Measurements from ENCODE around the gene MAGI2. TPM values are rescaled to one million over a fixed set of nuclear protein-coding genes. Genes with fewer than 3 reads are reported as not detected.

Gene MAGI2
- polyA plus RNA-seq, 3 donors = 0.03 to 0.11 TPM; not detected in 1

DNA sequence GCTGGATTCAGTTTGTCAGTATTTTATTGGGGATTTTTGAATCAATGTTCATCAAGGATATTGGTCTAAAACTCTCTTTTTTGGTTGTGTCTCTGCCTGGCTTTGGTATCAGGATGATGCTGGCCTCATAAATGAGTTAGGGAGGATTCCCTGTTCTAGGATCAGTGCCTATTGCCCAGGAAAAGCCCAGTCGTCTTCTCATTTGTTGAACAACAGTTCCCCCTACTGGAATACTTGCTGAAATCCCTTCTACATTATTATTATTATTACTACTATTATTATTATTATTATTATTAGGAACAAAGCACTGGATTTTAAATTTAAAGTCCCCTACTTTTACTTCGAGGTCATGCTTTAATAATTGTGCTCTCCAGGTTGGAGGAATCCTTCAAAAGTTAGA, 528.9 kb downstream of the MAGI2 start:
- Histone ChIP-seq H2AFZ (ENCODE audit: insufficient read depth, low read depth, low read length, poor library complexity, severe bottlenecking) (no peak overlapping the region), H3K79me2 (ENCODE audit: insufficient read depth, low read length) (no peaks in the 10 kb centered on the region), H4K20me1 (ENCODE audit: insufficient read depth, low read length) (no peaks in the 10 kb centered on the region), H3K4me1 (ENCODE audit: control insufficient read depth in 1 of 2, insufficient read depth in 2 of 2, low read length in 2 of 2) (no peaks in the 10 kb centered on the region), H3K4me3 (replicated peaks in 1 of 3; ENCODE audit: low read depth in 2 of 3, low read length in 3 of 3) (no peak overlapping the region), H3K4me2 (replicated peaks; ENCODE audit: extremely low read depth, low read length, poor library complexity, severe bottlenecking) (no peak overlapping the region), H3K27me3 (ENCODE audit: control insufficient read depth in 2 of 2, insufficient read depth in 2 of 2, low read length in 2 of 2) (no peaks in the 10 kb centered on the region), H3K9ac (ENCODE audit: insufficient read depth, low read length, poor library complexity, severe bottlenecking) (no peak overlapping the region), H3K9me3 (replicated peaks in 1 of 2; ENCODE audit: control insufficient read depth in 1 of 2, insufficient read depth in 1 of 2, low read length in 2 of 2) (no peaks in the 10 kb centered on the region), H3K27ac (ENCODE audit: low read depth in 1 of 2, low read length in 2 of 2) (no peak overlapping the region), H3K36me3 (replicated peaks in 1 of 2; ENCODE audit: control insufficient read depth in 1 of 2, insufficient read depth in 2 of 2, low read length in 2 of 2) (no peaks in the 10 kb centered on the region)
- no peak for DNase-seq
- Mint-ChIP-seq H3K36me3 (no peaks in the 10 kb centered on the region), H3K9me3 (peaks cover 0 to 3% (median 0%) of the 10 kb centered on the region in 7 donors), H3K27me3 (ENCODE audit: low read depth in 3 of 3) (peaks cover 0 to 2% (median 0%) of the 10 kb centered on the region in 3 donors), H3K4me3 (no peak overlapping the region), H3K27ac (no peak overlapping the region), H3K4me1 (no peaks in the 10 kb centered on the region)
- no CpG with 5 or more reads among the region's 2 CpGs for WGBS (ENCODE audit: insufficient coverage)
- intact Hi-C loops (cut with micrococcal nuclease) = no loop called here
- TF ChIP-seq CTCF (IDR thresholded peaks at IDR 0.05) = no peak

DNA sequence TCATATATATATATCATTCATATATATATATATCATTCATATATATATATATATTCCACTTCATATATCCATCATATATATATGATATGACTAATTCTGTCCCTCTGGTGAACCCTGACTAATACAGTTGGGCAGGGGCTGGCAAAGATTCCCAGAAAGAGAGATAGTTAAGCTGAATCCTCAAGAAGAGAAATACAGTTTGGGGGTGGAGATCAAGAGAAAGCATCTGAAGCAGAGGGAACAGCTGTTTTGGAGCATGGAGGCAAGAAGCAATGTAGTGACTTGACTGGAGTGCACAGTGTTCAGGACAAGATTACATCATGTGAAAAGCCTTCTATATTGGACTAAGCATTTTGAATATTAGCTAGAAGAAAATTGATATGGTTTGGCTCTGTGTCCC, 540.7 kb downstream of the MAGI2 start:
- H3K4me3 ChIP-seq (replicated peaks in 1 of 3; ENCODE audit: low read depth in 2 of 3, low read length in 3 of 3) = no peak overlapping the region
- Mint-ChIP-seq H3K27ac (no peak overlapping the region), H3K9me3 (peaks cover 0 to 4% (median 2%) of the 10 kb centered on the region in 7 donors), H3K36me3 (no peaks in the 10 kb centered on the region), H3K4me3 (no peak overlapping the region), H3K4me1 (no peaks in the 10 kb centered on the region), H3K27me3 (ENCODE audit: low read depth in 3 of 3) (peaks cover 0 to 2% (median 0%) of the 10 kb centered on the region in 3 donors)
- no peak for DNase-seq
- no peaks in the 10 kb centered on the region for H3K4me1 ChIP-seq (ENCODE audit: control insufficient read depth in 1 of 2, insufficient read depth in 2 of 2, low read length in 2 of 2)
- no peak for TF ChIP-seq CTCF (IDR thresholded peaks at IDR 0.05)
- no peaks in the 10 kb centered on the region for H3K36me3 ChIP-seq (replicated peaks in 1 of 2; ENCODE audit: control insufficient read depth in 1 of 2, insufficient read depth in 2 of 2, low read length in 2 of 2)
- no peaks in the 10 kb centered on the region for H3K9me3 ChIP-seq (replicated peaks in 1 of 2; ENCODE audit: control insufficient read depth in 1 of 2, insufficient read depth in 1 of 2, low read length in 2 of 2)
- H3K9ac ChIP-seq (ENCODE audit: insufficient read depth, low read length, poor library complexity, severe bottlenecking) = no peak overlapping the region
- no peak overlapping the region for H2AFZ ChIP-seq (ENCODE audit: insufficient read depth, low read depth, low read length, poor library complexity, severe bottlenecking)
- no peaks in the 10 kb centered on the region for H3K27me3 ChIP-seq (ENCODE audit: control insufficient read depth in 2 of 2, insufficient read depth in 2 of 2, low read length in 2 of 2)
- no peaks in the 10 kb centered on the region for H3K79me2 ChIP-seq (ENCODE audit: insufficient read depth, low read length)
- H3K27ac ChIP-seq (ENCODE audit: low read depth in 1 of 2, low read length in 2 of 2) = no peak overlapping the region
- no peak overlapping the region for H3K4me2 ChIP-seq (replicated peaks; ENCODE audit: extremely low read depth, low read length, poor library complexity, severe bottlenecking)
- H4K20me1 ChIP-seq (ENCODE audit: insufficient read depth, low read length) = no peaks in the 10 kb centered on the region
- intact Hi-C loops (cut with micrococcal nuclease) = no loop called here

Measured in CD14-positive monocyte (primary cell).